Bone marrow (tissue), 2 donors: ENCODE measurements around the gene NRAS.

Experiments used
- DNase-seq, 2 donors: peaks; one replicate each; lab custom pipeline; 2025; lab: John Stamatoyannopoulos, UW

Gene NRAS

GRCh38 chr1:114676115-114676514, 40.5 kb downstream of the NRAS start:
- DNase-seq = no peak

- DNase-seq = no peak
These were observed 44.7 kb downstream of the NRAS start for GRCh38 chr1:114671939-114672275.

DNA sequence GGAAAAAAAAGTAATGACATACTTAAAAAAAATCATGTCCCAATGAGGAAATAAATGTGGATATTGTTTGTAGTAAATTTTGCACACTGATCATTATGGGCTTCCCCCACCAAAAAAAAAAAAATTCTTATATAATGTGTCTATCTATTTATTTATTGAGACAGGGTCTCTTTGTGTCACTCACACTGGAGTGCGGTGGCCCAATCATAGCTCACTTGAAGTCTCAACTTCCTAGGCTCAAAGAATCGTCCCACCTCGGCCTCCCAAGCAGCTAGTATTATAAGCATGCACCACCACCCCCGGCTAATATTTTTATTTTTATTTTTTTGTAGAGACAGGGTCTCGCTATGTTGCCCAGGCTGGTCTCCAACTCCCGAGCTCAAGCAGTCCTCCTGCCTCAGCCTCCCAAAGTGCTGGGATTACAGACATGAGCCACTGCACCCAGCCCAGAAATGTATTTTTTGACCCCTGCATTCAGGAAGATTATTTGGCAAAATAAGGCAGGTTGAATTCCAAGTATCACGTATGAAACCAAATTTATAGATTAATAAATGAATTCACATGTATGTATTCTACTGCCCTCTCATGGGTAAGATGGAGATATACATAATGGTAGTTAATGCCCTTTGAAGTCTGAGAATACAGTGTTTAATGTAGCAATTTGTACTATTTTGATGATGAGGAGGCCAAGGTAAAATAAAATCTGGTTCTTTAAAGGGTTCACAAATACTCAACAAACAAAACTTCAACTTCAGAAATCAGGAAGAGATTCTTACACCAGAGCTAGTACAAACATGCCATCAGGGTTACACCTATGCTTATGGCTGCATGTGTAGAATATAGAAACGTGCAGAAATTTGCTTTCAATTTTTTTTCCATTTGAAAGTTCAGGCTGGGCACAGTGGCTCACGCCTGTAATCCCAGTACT, 45.3 kb downstream of the NRAS start:
- DNase-seq = no peak

- peak in 1 of 2 donors; percentile 73 for DNase-seq
These were observed 46.2 kb downstream of the NRAS start for GRCh38 chr1:114670083-114671010.

DNA sequence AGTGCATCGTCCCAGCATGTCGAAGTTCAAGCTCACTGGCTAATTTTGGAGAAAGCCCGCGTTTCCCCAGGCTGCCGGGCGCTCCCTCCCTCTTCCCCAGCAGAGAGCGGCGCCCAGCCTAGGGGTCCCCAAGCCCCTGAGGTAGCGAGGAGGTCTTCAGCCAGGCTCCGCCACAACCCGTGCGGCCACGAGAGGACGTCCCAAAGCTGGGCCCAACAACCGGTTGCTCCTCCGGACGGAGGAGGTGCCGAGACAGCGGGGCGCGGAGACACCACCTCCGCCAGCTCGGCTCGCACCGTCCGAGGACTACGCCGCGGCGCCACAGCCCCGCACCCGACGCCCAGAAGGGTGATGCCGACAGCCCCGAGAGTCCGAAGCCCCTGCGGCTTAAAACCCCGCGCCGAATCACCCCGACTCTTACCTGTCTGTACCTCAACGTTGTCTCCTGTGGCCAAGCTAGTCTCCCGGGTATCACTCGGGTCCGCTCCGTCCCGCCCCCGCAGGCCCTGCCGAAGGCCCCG, 46.9 kb downstream of the NRAS start, which contains the start of gene DENND2C:
Gene DENND2C (minus strand): TSS at position 488 of the 521 bp plus-strand sequence. CDS start 44,065 bp downstream, outside the sequence.
- DNase-seq = no peak

DNA sequence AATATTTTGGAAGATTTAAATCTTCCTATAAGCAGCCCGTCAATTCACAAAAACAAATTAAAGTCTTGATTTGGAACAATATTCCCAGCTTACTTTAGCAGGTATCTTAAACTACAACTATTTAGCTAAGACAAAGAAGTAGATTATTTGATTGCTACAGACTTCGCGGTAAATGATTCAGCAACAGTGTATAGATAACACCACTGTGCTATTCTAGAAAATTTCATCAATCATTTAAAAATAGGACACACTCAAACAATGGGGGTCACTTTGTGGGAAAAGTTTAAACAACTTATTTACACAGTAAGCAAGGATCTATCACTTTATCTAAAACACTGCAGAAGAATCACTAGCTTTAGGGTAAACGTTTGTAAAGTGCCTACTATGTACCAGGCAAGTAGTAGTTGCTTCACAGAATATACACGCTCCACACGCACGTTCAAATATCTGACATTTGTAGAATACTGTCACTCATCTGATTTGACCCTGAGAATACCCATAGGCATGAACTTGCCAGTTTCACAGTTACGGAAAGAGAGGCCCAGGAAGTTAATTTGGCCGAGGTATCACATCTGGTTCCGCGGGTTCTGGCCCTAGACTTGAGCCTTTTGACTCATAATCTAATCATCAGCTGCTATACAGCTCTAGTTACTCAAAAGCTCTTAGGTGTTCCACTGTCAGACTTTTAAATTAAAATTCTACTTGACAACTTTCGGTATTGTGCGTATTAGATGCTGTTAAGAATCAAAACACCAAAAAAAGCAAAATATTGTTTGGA, 47.6 kb downstream of the NRAS start:
- no peak for DNase-seq

- no peak for DNase-seq
These were observed 48.2 kb downstream of the NRAS start for GRCh38 chr1:114668373-114668772.

GRCh38 chr1:114666954-114667353, 49.6 kb downstream of the NRAS start:
- no peak for DNase-seq

DNA sequence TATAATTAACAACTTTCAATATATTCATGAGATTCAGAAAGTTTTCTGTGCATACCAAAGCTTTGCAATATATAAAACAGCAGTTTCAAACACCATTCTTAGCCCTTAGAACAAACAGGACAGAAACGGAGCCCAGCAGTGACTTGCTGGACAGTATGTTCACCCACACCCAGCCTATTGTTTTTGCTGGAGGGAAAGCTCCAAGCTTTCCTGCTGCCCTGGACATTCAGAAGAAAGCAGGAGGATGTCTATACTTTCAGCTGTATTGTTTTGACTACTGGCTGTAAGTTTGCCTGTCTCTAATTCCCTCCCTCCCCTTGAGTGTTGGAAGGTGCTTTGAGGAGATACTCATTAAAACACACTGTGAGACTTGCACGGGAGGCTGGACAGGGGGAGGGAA, 56.3 kb downstream of the NRAS start:
- no peak for DNase-seq
